ENCODE data around the gene SOX15. TPM values are rescaled to one million over a fixed set of nuclear protein-coding genes. Genes with fewer than 3 reads are reported as not detected.
A peak's percentile ranks its signal among the peaks of the same experiment; 100 is the strongest.
"Not testable (repeated sequence)": the region's sequence is repeated elsewhere in the genome, so short reads cannot be mapped to it uniquely, and the experiment has no call there.

The SOX15 gene
- total and polyA plus RNA-seq, 4 donors: 1.2 to 17.2 (median 11.0) TPM

GRCh38 chr17:7611635-7612293 is 21.9 kb upstream of the SOX15 start:
- no CpG with 5 or more reads among the region's 3 CpGs for WGBS (ENCODE audit: insufficient coverage)
- no peak overlapping the region for H3K4me3 ChIP-seq (ENCODE audit: low read depth, low read length)
- no peak overlapping the region for H3K27ac ChIP-seq (ENCODE audit: low read depth, low read length)
- H3K4me1 ChIP-seq (ENCODE audit: control insufficient read depth, insufficient read depth, low read length): peaks cover 16% of the 10 kb centered on the region
- H3K36me3 ChIP-seq (ENCODE audit: control insufficient read depth, insufficient read depth, low read length): peaks cover 8% of the 10 kb centered on the region
- no peak for DNase-seq (ENCODE audit: low read depth in 4 of 6, low spot score in 6 of 6)
- no peaks in the 10 kb centered on the region for H3K27me3 ChIP-seq (ENCODE audit: control insufficient read depth, insufficient read depth, low read length)
- H3K9me3 ChIP-seq (ENCODE audit: control insufficient read depth, insufficient read depth, low read length): no peaks in the 10 kb centered on the region

DNA sequence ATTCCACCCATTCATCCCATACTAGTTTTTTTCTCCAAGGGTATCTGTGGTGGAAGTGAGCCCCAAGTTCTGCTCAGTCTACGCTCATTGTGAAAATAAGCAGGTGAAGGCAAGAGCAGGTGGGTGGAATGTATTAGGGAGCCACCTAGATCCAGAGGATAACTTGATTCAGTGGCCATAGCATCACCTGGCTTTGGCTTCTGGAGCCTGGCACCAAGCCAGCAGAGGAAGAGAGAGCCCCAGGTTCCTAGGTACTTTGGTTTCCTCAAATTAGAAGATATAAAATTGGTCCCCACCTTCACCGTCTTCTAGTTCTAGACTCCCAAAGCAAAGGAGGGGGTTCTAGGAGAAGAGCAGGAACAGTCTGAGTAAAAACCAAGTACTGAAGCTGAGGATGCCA is 20.7 kb upstream of the SOX15 start:
- no peak overlapping the region for H3K27ac ChIP-seq (ENCODE audit: low read depth, low read length)
- H3K27me3 ChIP-seq (ENCODE audit: control insufficient read depth, insufficient read depth, low read length): no peaks in the 10 kb centered on the region
- 100% methylated on average over 1 of the region's 2 CpGs for WGBS (ENCODE audit: insufficient coverage)
- H3K9me3 ChIP-seq (ENCODE audit: control insufficient read depth, insufficient read depth, low read length): no peaks in the 10 kb centered on the region
- H3K36me3 ChIP-seq (ENCODE audit: control insufficient read depth, insufficient read depth, low read length): peaks cover 11% of the 10 kb centered on the region
- peaks cover 16% of the 10 kb centered on the region for H3K4me1 ChIP-seq (ENCODE audit: control insufficient read depth, insufficient read depth, low read length)
- H3K4me3 ChIP-seq (ENCODE audit: low read depth, low read length): no peak overlapping the region
- DNase-seq (ENCODE audit: low read depth in 4 of 6, low spot score in 6 of 6): no peak

- Histone ChIP-seq H3K36me3 (ENCODE audit: control insufficient read depth, insufficient read depth, low read length) (peaks cover 48% of the 10 kb centered on the region), H3K27ac (ENCODE audit: low read depth, low read length) (no peak overlapping the region), H3K4me1 (ENCODE audit: control insufficient read depth, insufficient read depth, low read length) (peaks cover 2% of the 10 kb centered on the region), H3K4me3 (ENCODE audit: low read depth, low read length) (no peak overlapping the region), H3K27me3 (ENCODE audit: control insufficient read depth, insufficient read depth, low read length) (no peaks in the 10 kb centered on the region), H3K9me3 (ENCODE audit: control insufficient read depth, insufficient read depth, low read length) (no peaks in the 10 kb centered on the region)
- WGBS (ENCODE audit: insufficient coverage): 100% methylated on average over 2 of the region's 4 CpGs
- DNase-seq (ENCODE audit: low read depth in 4 of 6, low spot score in 6 of 6): no peak
These were observed 16.4 kb upstream of the SOX15 start for GRCh38 chr17:7606280-7606679.

DNA sequence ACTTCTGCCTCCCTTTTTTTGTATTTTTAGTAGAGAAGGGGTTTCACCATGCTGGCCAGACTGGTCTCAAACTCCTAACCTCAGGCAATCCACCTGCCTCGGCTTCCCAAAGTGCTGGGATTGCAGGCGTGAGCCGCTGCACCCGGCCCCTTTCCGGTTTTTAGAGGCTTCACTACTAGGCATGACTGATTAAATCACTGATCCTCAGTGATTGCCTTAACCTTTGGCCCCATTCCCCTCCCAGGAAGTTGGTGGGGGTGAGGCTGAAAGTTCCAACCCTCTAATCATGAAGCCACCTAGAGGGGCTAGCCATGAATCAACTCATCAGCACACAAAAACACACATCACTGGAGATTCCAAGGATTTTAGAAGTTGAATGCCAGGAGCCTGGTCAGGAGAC is 7.7 kb upstream of the SOX15 start:
- peaks cover 94% of the 10 kb centered on the region for H3K36me3 ChIP-seq (ENCODE audit: control insufficient read depth, insufficient read depth, low read length)
- no CpG with 5 or more reads among the region's 5 CpGs for WGBS (ENCODE audit: insufficient coverage)
- not testable (repeated sequence) for H3K9me3 ChIP-seq (ENCODE audit: control insufficient read depth, insufficient read depth, low read length); H3K27me3 ChIP-seq (ENCODE audit: control insufficient read depth, insufficient read depth, low read length); H3K4me3 ChIP-seq (ENCODE audit: low read depth, low read length); DNase-seq (ENCODE audit: low read depth in 4 of 6, low spot score in 6 of 6); H3K4me1 ChIP-seq (ENCODE audit: control insufficient read depth, insufficient read depth, low read length); H3K27ac ChIP-seq (ENCODE audit: low read depth, low read length)

DNA sequence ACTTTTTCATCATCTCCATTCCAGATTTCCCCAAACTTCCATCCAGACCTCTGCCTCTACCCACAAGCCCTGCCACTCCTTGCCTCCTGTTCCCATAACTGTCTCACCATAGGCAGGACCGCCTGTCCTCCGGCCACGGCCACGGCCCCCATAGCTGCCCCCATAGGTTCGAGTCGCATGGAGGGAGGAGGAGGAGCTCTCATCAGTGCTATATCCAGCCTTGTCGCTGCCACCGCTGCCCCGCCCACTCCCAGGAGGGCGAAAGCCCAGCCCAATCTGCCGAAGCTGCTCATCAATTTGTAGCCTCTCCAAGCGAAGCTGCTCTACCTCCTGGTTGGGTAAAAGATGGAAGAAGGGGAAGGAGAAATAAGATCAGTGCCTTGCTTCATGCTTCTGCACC is 3.4 kb upstream of the SOX15 start:
- Histone ChIP-seq H3K4me3 (ENCODE audit: low read depth, low read length) (no peak overlapping the region), H3K4me1 (ENCODE audit: control insufficient read depth, insufficient read depth, low read length) (peaks cover 17% of the 10 kb centered on the region), H3K27ac (ENCODE audit: low read depth, low read length) (no peak overlapping the region), H3K9me3 (ENCODE audit: control insufficient read depth, insufficient read depth, low read length) (no peaks in the 10 kb centered on the region), H3K36me3 (ENCODE audit: control insufficient read depth, insufficient read depth, low read length) (peaks cover 94% of the 10 kb centered on the region), H3K27me3 (ENCODE audit: control insufficient read depth, insufficient read depth, low read length) (no peaks in the 10 kb centered on the region)
- 90% methylated on average over 2 of the region's 12 CpGs for WGBS (ENCODE audit: insufficient coverage)
- no peak for DNase-seq (ENCODE audit: low read depth in 4 of 6, low spot score in 6 of 6)

GRCh38 chr17:7592422-7593021 is 2.6 kb upstream of the SOX15 start:
- Histone ChIP-seq H3K9me3 (ENCODE audit: control insufficient read depth, insufficient read depth, low read length) (no peaks in the 10 kb centered on the region), H3K36me3 (ENCODE audit: control insufficient read depth, insufficient read depth, low read length) (peaks cover 97% of the 10 kb centered on the region), H3K4me1 (ENCODE audit: control insufficient read depth, insufficient read depth, low read length) (peaks cover 24% of the 10 kb centered on the region), H3K4me3 (ENCODE audit: low read depth, low read length) (no peak overlapping the region), H3K27me3 (ENCODE audit: control insufficient read depth, insufficient read depth, low read length) (no peaks in the 10 kb centered on the region), H3K27ac (ENCODE audit: low read depth, low read length) (no peak overlapping the region)
- DNase-seq (ENCODE audit: low read depth in 4 of 6, low spot score in 6 of 6): no peak
- WGBS (ENCODE audit: insufficient coverage): 94% methylated on average over 10 of the region's 23 CpGs

DNA sequence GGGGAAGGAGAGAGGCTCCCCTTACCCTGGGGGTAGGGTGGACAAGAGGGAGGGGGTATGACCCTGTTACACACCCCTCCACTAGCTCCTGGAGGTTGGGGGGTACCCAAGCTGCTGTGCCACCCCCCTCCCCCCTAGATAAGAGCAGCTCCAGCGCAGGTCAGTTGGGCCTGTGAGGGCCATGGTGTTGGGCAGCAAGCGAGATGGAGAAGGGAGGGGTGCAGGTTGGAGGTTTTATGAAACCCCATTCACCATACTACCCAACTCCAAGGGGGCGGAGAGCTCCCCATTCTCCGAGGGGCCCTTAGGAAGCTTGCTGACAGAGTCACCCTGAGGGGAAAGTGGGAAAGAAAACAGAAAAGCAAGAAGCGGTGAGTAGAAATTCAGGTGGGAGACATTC is 1.7 kb upstream of the SOX15 start:
- peaks cover 24% of the 10 kb centered on the region for H3K4me1 ChIP-seq (ENCODE audit: control insufficient read depth, insufficient read depth, low read length)
- H3K9me3 ChIP-seq (ENCODE audit: control insufficient read depth, insufficient read depth, low read length): no peaks in the 10 kb centered on the region
- no peaks in the 10 kb centered on the region for H3K27me3 ChIP-seq (ENCODE audit: control insufficient read depth, insufficient read depth, low read length)
- H3K27ac ChIP-seq (ENCODE audit: low read depth, low read length): no peak overlapping the region
- DNase-seq (ENCODE audit: low read depth in 4 of 6, low spot score in 6 of 6): no peak
- no peak overlapping the region for H3K4me3 ChIP-seq (ENCODE audit: low read depth, low read length)
- WGBS (ENCODE audit: insufficient coverage): 100% methylated on average over 1 of the region's 5 CpGs
- H3K36me3 ChIP-seq (ENCODE audit: control insufficient read depth, insufficient read depth, low read length): peaks cover 99% of the 10 kb centered on the region

- H3K9me3 ChIP-seq (ENCODE audit: control insufficient read depth, insufficient read depth, low read length): no peaks in the 10 kb centered on the region
- no peaks in the 10 kb centered on the region for H3K27me3 ChIP-seq (ENCODE audit: control insufficient read depth, insufficient read depth, low read length)
- DNase-seq (ENCODE audit: low read depth in 4 of 6, low spot score in 6 of 6): no peak
- peaks cover 99% of the 10 kb centered on the region for H3K36me3 ChIP-seq (ENCODE audit: control insufficient read depth, insufficient read depth, low read length)
- H3K27ac ChIP-seq (ENCODE audit: low read depth, low read length): no peak overlapping the region
- no peak overlapping the region for H3K4me3 ChIP-seq (ENCODE audit: low read depth, low read length)
- WGBS (ENCODE audit: insufficient coverage): 67% methylated on average over 4 of the region's 4 CpGs
- peaks cover 24% of the 10 kb centered on the region for H3K4me1 ChIP-seq (ENCODE audit: control insufficient read depth, insufficient read depth, low read length)
These were observed 849 bp upstream of the SOX15 start for GRCh38 chr17:7590743-7591142.

- peak; percentile 70 to 96 (median 82) for DNase-seq (ENCODE audit: low read depth in 4 of 6, low spot score in 6 of 6)
- Histone ChIP-seq H3K9me3 (ENCODE audit: control insufficient read depth, insufficient read depth, low read length) (no peaks in the 10 kb centered on the region), H3K27me3 (ENCODE audit: control insufficient read depth, insufficient read depth, low read length) (no peaks in the 10 kb centered on the region), H3K4me1 (ENCODE audit: control insufficient read depth, insufficient read depth, low read length) (peaks cover 37% of the 10 kb centered on the region), H3K4me3 (ENCODE audit: low read depth, low read length) (peak overlapping the region; percentile 64), H3K36me3 (ENCODE audit: control insufficient read depth, insufficient read depth, low read length) (peaks cover 92% of the 10 kb centered on the region), H3K27ac (ENCODE audit: low read depth, low read length) (peak overlapping the region; percentile 52)
- 13% methylated on average over 56 of the region's 56 CpGs for WGBS (ENCODE audit: insufficient coverage)
These were observed 558 bp downstream of the SOX15 start for GRCh38 chr17:7589204-7589868.
